Osteocyte (in vitro differentiated cells): ENCODE results near the gene SMIM3. TPM values are rescaled to one million over a fixed set of nuclear protein-coding genes. Genes with fewer than 3 reads are reported as not detected.

ENCODE experiments used
- DNase-seq: peaks from one replicate; pipeline ENCODE4 v3.0.0; 2021; ENCODE audit warnings: mixed read lengths; ENCODE audit not compliant: unreplicated experiment; ENCODE audit errors: extremely low spot score
- H3K27ac Mint-ChIP-seq: one replicate; pipeline ENCODE4 v1.8.0; 2021; ENCODE audit warnings: mild to moderate bottlenecking, mixed read lengths; ENCODE audit not compliant: unreplicated experiment
- H3K27me3 Mint-ChIP-seq: one replicate; pipeline ENCODE4 v1.8.0; 2021; ENCODE audit warnings: mixed read lengths; ENCODE audit not compliant: unreplicated experiment
- H3K36me3 Mint-ChIP-seq: one replicate; pipeline ENCODE4 v1.8.0; 2021; ENCODE audit warnings: mixed read lengths; ENCODE audit not compliant: unreplicated experiment
- H3K4me1 Mint-ChIP-seq: one replicate; pipeline ENCODE4 v1.8.0; 2021; ENCODE audit warnings: mixed read lengths; ENCODE audit not compliant: unreplicated experiment
- H3K4me3 Mint-ChIP-seq: one replicate; pipeline ENCODE4 v1.8.0; 2021; ENCODE audit warnings: mild to moderate bottlenecking, moderate library complexity, mixed read lengths; ENCODE audit not compliant: unreplicated experiment
- H3K9me3 Mint-ChIP-seq: one replicate; pipeline ENCODE4 v1.8.0; 2021; ENCODE audit warnings: mixed read lengths; ENCODE audit not compliant: unreplicated experiment
- CTCF ChIP-seq: fragments of 200-600 bp; sonication (generic); IDR thresholded peaks from 2 replicates; pipeline ENCODE4 v1.5.0; 2021; ENCODE audit warnings: antibody characterized with exemption, mild to moderate bottlenecking, moderate library complexity
- total RNA-seq: library from RNA; stranded (reverse); gene quantifications from 2 replicates; pipeline ENCODE4 v1.2.1, GENCODE V29; 2021

SMIM3 gene
- total RNA-seq, 1 donor from 2014 or later = 4.0 TPM

- H3K4me1 Mint-ChIP-seq = peaks cover 13% of the 10 kb centered on the region
Observed at GRCh38 chr5:150794927-150795326, 16.4 kb downstream of the SMIM3 start.

GRCh38 chr5:150797384-150797783 lies 18.8 kb downstream of the SMIM3 start:
- no peak for TF ChIP-seq CTCF
- Mint-ChIP-seq H3K27me3 (peaks cover 4% of the 10 kb centered on the region), H3K27ac (no peak overlapping the region)

More at GRCh38 chr5:150794927-150795326, 16.4 kb downstream of the SMIM3 start:
- Mint-ChIP-seq H3K27ac (no peak overlapping the region), H3K9me3 (peaks cover 3% of the 10 kb centered on the region), H3K4me3 (no peak overlapping the region), H3K36me3 (no peaks in the 10 kb centered on the region), H3K27me3 (no peaks in the 10 kb centered on the region)
- TF ChIP-seq CTCF = no peak
- no peak for DNase-seq

GRCh38 chr5:150801117-150801927 lies 22.8 kb downstream of the SMIM3 start:
- Mint-ChIP-seq H3K27me3 (peaks cover 37% of the 10 kb centered on the region), H3K4me3 (peak overlapping the region; percentile 69), H3K36me3 (no peaks in the 10 kb centered on the region), H3K4me1 (peaks cover 6% of the 10 kb centered on the region), H3K27ac (no peak overlapping the region), H3K9me3 (no peaks in the 10 kb centered on the region)
- DNase-seq = no peak
- peak; percentile 62 for TF ChIP-seq CTCF

More at GRCh38 chr5:150797384-150797783, 18.8 kb downstream of the SMIM3 start:
- Mint-ChIP-seq H3K9me3 (peaks cover 3% of the 10 kb centered on the region), H3K36me3 (no peaks in the 10 kb centered on the region), H3K4me1 (peaks cover 6% of the 10 kb centered on the region), H3K4me3 (no peak overlapping the region)
- no peak for DNase-seq

- peaks cover 6% of the 10 kb centered on the region for H3K4me1 Mint-ChIP-seq
- peaks cover 57% of the 10 kb centered on the region for H3K27me3 Mint-ChIP-seq
- H3K9me3 Mint-ChIP-seq = no peaks in the 10 kb centered on the region
- H3K27ac Mint-ChIP-seq = no peak overlapping the region
- DNase-seq = no peak
- H3K36me3 Mint-ChIP-seq = no peaks in the 10 kb centered on the region
- TF ChIP-seq CTCF = no peak
- H3K4me3 Mint-ChIP-seq = no peak overlapping the region
Observed at GRCh38 chr5:150804388-150804787, 25.8 kb downstream of the SMIM3 start.

GRCh38 chr5:150809363-150809762 lies 30.8 kb downstream of the SMIM3 start:
- no peaks in the 10 kb centered on the region for H3K36me3 Mint-ChIP-seq
- H3K4me3 Mint-ChIP-seq = no peak overlapping the region
- peaks cover 56% of the 10 kb centered on the region for H3K27me3 Mint-ChIP-seq
- DNase-seq = no peak
- H3K9me3 Mint-ChIP-seq = peaks cover 8% of the 10 kb centered on the region
- TF ChIP-seq CTCF = no peak
- H3K4me1 Mint-ChIP-seq = no peaks in the 10 kb centered on the region
- H3K27ac Mint-ChIP-seq = no peak overlapping the region
